Renal cortex interstitium (tissue), 3 donors: ENCODE results near the gene GPR27. TPM values are rescaled to one million over a fixed set of nuclear protein-coding genes. Genes with fewer than 3 reads are reported as not detected.

Experiments used
- polyA plus RNA-seq, 3 donors: library from polyadenylated mRNA; unstranded; fragments of 120-200 nt; gene quantifications; one replicate each; pipeline ENCODE4 v1.2.1, GENCODE V29; 2013; ENCODE audit not compliant: insufficient read length in 3 of 3

The GPR27 gene
- polyA plus RNA-seq, 3 donors, result 8.3 to 12.6 (median 11.2) TPM

Other genes with a start within 250 kb of the GPR27 start
- gene FOXP1, start 170.1 kb upstream of the GPR27 start, polyA plus RNA-seq, result 10 to 100 TPM; 36.8 to 51.7 (median 40.1) TPM
- 10 to 100 TPM; 11.1 to 14.9 (median 14.3) TPM for gene EIF4E3, start 28.5 kb upstream of the GPR27 start, polyA plus RNA-seq
- under 1 TPM in 1 of 3 donors, not detected in 2; 0.29 TPM for gene PROK2, start 31.3 kb downstream of the GPR27 start, polyA plus RNA-seq